ENCODE data around the gene RPTOR. TPM values are rescaled to one million over a fixed set of nuclear protein-coding genes. Genes with fewer than 3 reads are reported as not detected.
"Not testable (repeated sequence)": the region's sequence is repeated elsewhere in the genome, so short reads cannot be mapped to it uniquely, and the experiment has no call there.

Gene RPTOR
- total RNA-seq, 1 donor: 27.9 TPM

DNA sequence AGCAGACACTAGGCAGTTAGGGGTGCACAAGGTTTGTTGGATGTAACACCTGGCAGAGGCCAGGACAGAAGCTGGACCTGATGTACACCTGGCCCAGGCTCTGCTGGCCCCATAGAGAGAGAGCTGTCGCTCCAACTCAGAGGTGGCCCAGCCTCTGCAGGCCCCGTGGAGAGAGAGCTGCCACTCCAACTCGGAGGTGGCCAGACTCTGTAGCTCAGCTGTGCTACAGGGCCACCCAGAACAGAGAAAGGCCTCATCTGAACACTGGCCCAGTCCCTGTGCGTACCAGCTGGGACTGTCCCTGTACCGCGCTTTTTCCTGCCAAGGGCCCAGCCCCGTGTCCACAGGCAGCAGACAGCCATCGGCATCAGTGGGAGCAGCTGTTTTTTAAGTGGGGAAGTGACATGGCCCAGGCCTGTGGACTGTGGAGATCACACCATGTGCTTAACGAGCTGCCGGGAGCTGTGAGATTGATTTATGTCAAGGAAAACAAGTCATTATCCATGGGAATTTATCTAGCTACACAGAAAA, 270.6 kb downstream of the RPTOR start:
- no peak for DNase-seq (ENCODE audit: insufficient read length, low spot score, missing footprints)
- no peaks in the 10 kb centered on the region for H3K9me3 ChIP-seq (ENCODE audit: low read depth, low read length)
- H3K79me2 ChIP-seq (ENCODE audit: insufficient read depth, low read length): peaks cover 4% of the 10 kb centered on the region
- no peak overlapping the region for H3K27ac ChIP-seq (ENCODE audit: low read depth, low read length)
- H3K36me3 ChIP-seq (ENCODE audit: insufficient read depth, low read length): no peaks in the 10 kb centered on the region
- H4K20me1 ChIP-seq (ENCODE audit: insufficient read depth, low read length): no peaks in the 10 kb centered on the region
- no peak overlapping the region for H3K4me2 ChIP-seq (ENCODE audit: insufficient read depth, low read length)
- no peak for TF ChIP-seq CTCF (IDR thresholded peaks at IDR 0.05; ENCODE audit: extremely low read depth, low read depth, low read length)
- H3K4me1 ChIP-seq (ENCODE audit: insufficient read depth, low read length): no peaks in the 10 kb centered on the region
- no peaks in the 10 kb centered on the region for H3K27me3 ChIP-seq (ENCODE audit: insufficient read depth, low read length)
- no peak overlapping the region for H2AFZ ChIP-seq (ENCODE audit: low read length)
- no peak overlapping the region for H3K4me3 ChIP-seq (ENCODE audit: insufficient read depth, low read length)

DNA sequence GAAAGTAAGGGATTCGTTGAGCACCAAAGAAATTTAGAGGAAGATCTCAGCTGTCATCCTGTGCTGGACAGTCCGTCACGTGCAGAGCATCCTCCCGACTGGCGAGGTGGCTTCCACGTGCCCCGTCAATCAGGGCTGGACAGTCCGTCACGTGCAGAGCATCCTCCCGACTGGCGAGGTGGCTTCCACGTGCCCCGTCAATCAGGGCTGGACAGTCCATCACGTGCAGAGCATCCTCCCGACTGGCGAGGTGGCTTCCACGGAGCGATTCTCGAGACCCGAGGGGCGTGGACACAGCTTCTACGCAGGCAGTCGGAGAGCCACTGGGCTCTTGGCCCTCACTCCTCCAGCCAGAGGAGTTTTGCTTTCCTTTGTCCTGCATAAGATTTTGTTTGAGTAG, 271.1 kb downstream of the RPTOR start:
- H3K27ac ChIP-seq (ENCODE audit: low read depth, low read length); H3K4me1 ChIP-seq (ENCODE audit: insufficient read depth, low read length); H3K36me3 ChIP-seq (ENCODE audit: insufficient read depth, low read length); H3K79me2 ChIP-seq (ENCODE audit: insufficient read depth, low read length); DNase-seq (ENCODE audit: insufficient read length, low spot score, missing footprints); H3K4me3 ChIP-seq (ENCODE audit: insufficient read depth, low read length); H2AFZ ChIP-seq (ENCODE audit: low read length); H4K20me1 ChIP-seq (ENCODE audit: insufficient read depth, low read length); H3K9me3 ChIP-seq (ENCODE audit: low read depth, low read length); H3K27me3 ChIP-seq (ENCODE audit: insufficient read depth, low read length); H3K4me2 ChIP-seq (ENCODE audit: insufficient read depth, low read length): not testable (repeated sequence)

DNA sequence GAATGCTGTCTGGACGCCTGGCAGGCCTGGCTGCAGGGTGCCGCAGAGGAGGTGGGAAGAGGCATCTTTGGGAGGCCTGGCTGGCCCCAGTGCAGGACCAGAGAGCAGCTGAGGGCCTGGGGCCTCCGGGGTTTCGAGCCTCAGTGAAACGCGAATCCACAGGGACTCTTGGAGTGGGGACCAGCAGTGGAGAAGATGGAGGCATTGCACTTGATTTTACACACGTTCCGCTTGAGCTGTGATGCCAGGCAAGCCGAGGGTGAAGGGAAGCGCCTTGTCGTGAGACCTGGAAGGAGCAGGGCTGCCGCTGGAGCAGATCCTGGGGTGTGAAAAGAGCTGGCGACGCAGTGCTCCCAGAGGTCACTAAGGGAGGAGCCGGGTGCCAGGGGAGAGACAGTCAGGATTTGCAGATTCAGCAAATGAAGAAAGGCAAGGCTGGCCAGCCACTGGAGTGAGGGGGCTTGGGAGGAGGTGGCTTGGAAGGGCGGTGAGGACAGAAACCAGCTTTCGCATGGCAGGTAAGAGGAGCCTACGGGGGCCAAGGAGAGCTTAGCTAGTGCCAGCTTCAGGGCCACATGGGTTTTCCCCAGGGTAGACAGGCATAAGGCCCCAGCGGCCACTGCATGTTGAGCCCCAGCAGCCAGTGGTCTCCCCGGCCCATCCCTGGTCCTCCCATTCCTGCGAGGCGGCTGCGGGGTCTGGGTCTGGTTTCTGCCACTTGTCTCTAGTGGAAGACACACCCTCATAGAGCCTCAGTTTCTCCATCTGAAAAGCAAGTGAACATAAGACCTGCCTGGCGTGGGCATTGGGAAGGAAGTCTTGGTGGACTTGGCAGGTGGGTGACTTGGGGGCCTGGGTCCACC, 271.8 kb downstream of the RPTOR start:
- Histone ChIP-seq H3K27ac (ENCODE audit: low read depth, low read length) (no peak overlapping the region), H2AFZ (ENCODE audit: low read length) (no peak overlapping the region), H3K79me2 (ENCODE audit: insufficient read depth, low read length) (peaks cover 4% of the 10 kb centered on the region), H3K27me3 (ENCODE audit: insufficient read depth, low read length) (no peaks in the 10 kb centered on the region), H3K36me3 (ENCODE audit: insufficient read depth, low read length) (no peaks in the 10 kb centered on the region), H3K9me3 (ENCODE audit: low read depth, low read length) (no peaks in the 10 kb centered on the region), H3K4me1 (ENCODE audit: insufficient read depth, low read length) (no peaks in the 10 kb centered on the region), H3K4me3 (ENCODE audit: insufficient read depth, low read length) (no peak overlapping the region), H4K20me1 (ENCODE audit: insufficient read depth, low read length) (no peaks in the 10 kb centered on the region), H3K4me2 (ENCODE audit: insufficient read depth, low read length) (no peak overlapping the region)
- no peak for DNase-seq (ENCODE audit: insufficient read length, low spot score, missing footprints)
- TF ChIP-seq CTCF (IDR thresholded peaks at IDR 0.05; ENCODE audit: extremely low read depth, low read depth, low read length): no peak

DNA sequence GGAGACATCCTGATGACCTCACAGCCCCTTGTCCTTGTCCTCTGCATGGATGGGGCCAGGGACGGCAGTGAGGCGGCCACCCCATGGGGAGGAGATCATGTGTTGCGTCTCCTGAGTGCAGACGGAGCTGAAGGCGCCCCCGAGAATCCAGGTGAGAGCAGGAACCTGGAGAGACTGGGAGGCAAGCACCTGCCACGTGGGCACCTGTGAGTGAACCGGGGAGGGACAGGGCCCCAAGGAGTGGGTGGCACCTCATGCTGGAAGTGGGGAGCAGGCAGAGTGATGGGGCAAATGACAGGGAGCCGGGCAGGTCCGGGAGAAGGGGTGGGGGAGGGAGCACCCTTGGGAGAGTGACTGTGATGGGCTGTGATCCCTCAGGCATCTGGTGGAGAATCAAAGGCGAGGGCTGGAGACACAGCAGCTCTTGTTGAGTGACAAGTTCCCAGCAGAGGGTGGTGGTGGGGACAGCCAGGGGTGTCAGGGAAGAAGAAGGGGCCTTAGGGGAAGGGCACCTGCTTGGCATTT, 272.7 kb downstream of the RPTOR start:
- Histone ChIP-seq H3K27ac (ENCODE audit: low read depth, low read length) (no peak overlapping the region), H3K79me2 (ENCODE audit: insufficient read depth, low read length) (peaks cover 4% of the 10 kb centered on the region), H3K36me3 (ENCODE audit: insufficient read depth, low read length) (peaks cover 2% of the 10 kb centered on the region), H3K4me3 (ENCODE audit: insufficient read depth, low read length) (no peak overlapping the region), H3K27me3 (ENCODE audit: insufficient read depth, low read length) (no peaks in the 10 kb centered on the region), H3K4me1 (ENCODE audit: insufficient read depth, low read length) (no peaks in the 10 kb centered on the region), H2AFZ (ENCODE audit: low read length) (no peak overlapping the region), H3K4me2 (ENCODE audit: insufficient read depth, low read length) (no peak overlapping the region), H4K20me1 (ENCODE audit: insufficient read depth, low read length) (no peaks in the 10 kb centered on the region), H3K9me3 (ENCODE audit: low read depth, low read length) (no peaks in the 10 kb centered on the region)
- no peak for TF ChIP-seq CTCF (IDR thresholded peaks at IDR 0.05; ENCODE audit: extremely low read depth, low read depth, low read length)
- DNase-seq (ENCODE audit: insufficient read length, low spot score, missing footprints): no peak
